ENCODE measurements around the gene BCL11A. TPM values are rescaled to one million over a fixed set of nuclear protein-coding genes. Genes with fewer than 3 reads are reported as not detected.

Gene BCL11A
- polyA plus RNA-seq, 1 donor from 2014 or later = 44.0 TPM

- H3K27me3 ChIP-seq (ENCODE audit: insufficient read depth, low read depth, low read length) = no peaks in the 10 kb centered on the region
- no peak overlapping the region for H3K9ac ChIP-seq (ENCODE audit: low read length)
- H2AFZ ChIP-seq (ENCODE audit: low read depth, low read length) = no peak overlapping the region
- no peaks in the 10 kb centered on the region for H3K9me2 ChIP-seq (ENCODE audit: insufficient read depth, low read length)
- no peaks in the 10 kb centered on the region for H3F3A ChIP-seq (ENCODE audit: insufficient read depth, low read length, poor library complexity, severe bottlenecking)
- H3K9me3 ChIP-seq (ENCODE audit: low read length) = no peaks in the 10 kb centered on the region
- no peaks in the 10 kb centered on the region for H4K20me1 ChIP-seq (ENCODE audit: insufficient read depth)
- H3K4me2 ChIP-seq (ENCODE audit: low read length) = no peak overlapping the region
- H3K79me2 ChIP-seq (replicated peaks; ENCODE audit: insufficient read depth, low read length) = peaks cover 36% of the 10 kb centered on the region
- H3K36me3 ChIP-seq (ENCODE audit: insufficient read depth, low read length) = peaks cover 5% of the 10 kb centered on the region
- TF ChIP-seq POLR2AphosphoS5 (IDR thresholded peaks at IDR 0.05) (no peak), SMC3 (conservative IDR thresholded peaks at IDR 0.05; ENCODE audit: poor library complexity) (no peak), MXI1 (conservative IDR thresholded peaks at IDR 0.05; ENCODE audit: poor library complexity, severe bottlenecking) (no peak), CTCF (IDR thresholded peaks at IDR 0.05; ENCODE audit: poor library complexity, severe bottlenecking) (no peak), TAF1 (IDR thresholded peaks at IDR 0.05; ENCODE audit: low read depth) (no peak), RAD21 (conservative IDR thresholded peaks at IDR 0.05) (no peak), EP300 (conservative IDR thresholded peaks at IDR 0.05; ENCODE audit: poor library complexity, severe bottlenecking) (no peak), EZH2 (IDR thresholded peaks at IDR 0.05; ENCODE audit: borderline replicate concordance, insufficient read depth, low read length, poor library complexity, severe bottlenecking) (no peak)
- TF ChIP-seq, protein P1, sequence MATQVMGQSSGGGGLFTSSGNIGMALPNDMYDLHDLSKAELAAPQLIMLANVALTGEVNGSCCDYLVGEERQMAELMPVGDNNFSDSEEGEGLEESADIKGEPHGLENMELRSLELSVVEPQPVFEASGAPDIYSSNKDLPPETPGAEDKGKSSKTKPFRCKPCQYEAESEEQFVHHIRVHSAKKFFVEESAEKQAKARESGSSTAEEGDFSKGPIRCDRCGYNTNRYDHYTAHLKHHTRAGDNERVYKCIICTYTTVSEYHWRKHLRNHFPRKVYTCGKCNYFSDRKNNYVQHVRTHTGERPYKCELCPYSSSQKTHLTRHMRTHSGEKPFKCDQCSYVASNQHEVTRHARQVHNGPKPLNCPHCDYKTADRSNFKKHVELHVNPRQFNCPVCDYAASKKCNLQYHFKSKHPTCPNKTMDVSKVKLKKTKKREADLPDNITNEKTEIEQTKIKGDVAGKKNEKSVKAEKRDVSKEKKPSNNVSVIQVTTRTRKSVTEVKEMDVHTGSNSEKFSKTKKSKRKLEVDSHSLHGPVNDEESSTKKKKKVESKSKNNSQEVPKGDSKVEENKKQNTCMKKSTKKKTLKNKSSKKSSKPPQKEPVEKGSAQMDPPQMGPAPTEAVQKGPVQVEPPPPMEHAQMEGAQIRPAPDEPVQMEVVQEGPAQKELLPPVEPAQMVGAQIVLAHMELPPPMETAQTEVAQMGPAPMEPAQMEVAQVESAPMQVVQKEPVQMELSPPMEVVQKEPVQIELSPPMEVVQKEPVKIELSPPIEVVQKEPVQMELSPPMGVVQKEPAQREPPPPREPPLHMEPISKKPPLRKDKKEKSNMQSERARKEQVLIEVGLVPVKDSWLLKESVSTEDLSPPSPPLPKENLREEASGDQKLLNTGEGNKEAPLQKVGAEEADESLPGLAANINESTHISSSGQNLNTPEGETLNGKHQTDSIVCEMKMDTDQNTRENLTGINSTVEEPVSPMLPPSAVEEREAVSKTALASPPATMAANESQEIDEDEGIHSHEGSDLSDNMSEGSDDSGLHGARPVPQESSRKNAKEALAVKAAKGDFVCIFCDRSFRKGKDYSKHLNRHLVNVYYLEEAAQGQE (IDR thresholded peaks at IDR 0.05; ENCODE audit: borderline replicate concordance) = no peak
- H3K4me3 ChIP-seq (ENCODE audit: low read length) = no peak overlapping the region
- H3K27ac ChIP-seq (ENCODE audit: low read length) = no peak overlapping the region
These were observed 87.7 kb downstream of the BCL11A start for GRCh38 chr2:60465736-60466135.

GRCh38 chr2:60463249-60463648, 90.2 kb downstream of the BCL11A start:
- Histone ChIP-seq H3F3A (ENCODE audit: insufficient read depth, low read length, poor library complexity, severe bottlenecking) (no peaks in the 10 kb centered on the region), H3K9me3 (ENCODE audit: low read length) (no peaks in the 10 kb centered on the region), H3K27me3 (ENCODE audit: insufficient read depth, low read depth, low read length) (no peaks in the 10 kb centered on the region), H3K9me2 (ENCODE audit: insufficient read depth, low read length) (no peaks in the 10 kb centered on the region), H2AFZ (ENCODE audit: low read depth, low read length) (no peak overlapping the region), H3K9ac (ENCODE audit: low read length) (no peak overlapping the region), H4K20me1 (ENCODE audit: insufficient read depth) (no peaks in the 10 kb centered on the region), H3K27ac (ENCODE audit: low read length) (no peak overlapping the region), H3K4me3 (ENCODE audit: low read length) (no peak overlapping the region), H3K36me3 (ENCODE audit: insufficient read depth, low read length) (peaks cover 7% of the 10 kb centered on the region), H3K79me2 (replicated peaks; ENCODE audit: insufficient read depth, low read length) (peaks cover 34% of the 10 kb centered on the region), H3K4me2 (ENCODE audit: low read length) (no peak overlapping the region)
- TF ChIP-seq, protein P1 (IDR thresholded peaks at IDR 0.05; ENCODE audit: borderline replicate concordance) = no peak
- TF ChIP-seq POLR2AphosphoS5 (IDR thresholded peaks at IDR 0.05) (no peak), CTCF (IDR thresholded peaks at IDR 0.05; ENCODE audit: poor library complexity, severe bottlenecking) (no peak), RAD21 (conservative IDR thresholded peaks at IDR 0.05) (no peak), TAF1 (IDR thresholded peaks at IDR 0.05; ENCODE audit: low read depth) (no peak), EZH2 (IDR thresholded peaks at IDR 0.05; ENCODE audit: borderline replicate concordance, insufficient read depth, low read length, poor library complexity, severe bottlenecking) (no peak), MXI1 (conservative IDR thresholded peaks at IDR 0.05; ENCODE audit: poor library complexity, severe bottlenecking) (no peak), EP300 (conservative IDR thresholded peaks at IDR 0.05; ENCODE audit: poor library complexity, severe bottlenecking) (no peak), SMC3 (conservative IDR thresholded peaks at IDR 0.05; ENCODE audit: poor library complexity) (no peak)
